ENCODE measurements around the gene THRAP3. TPM values are rescaled to one million over a fixed set of nuclear protein-coding genes. Genes with fewer than 3 reads are reported as not detected.

THRAP3 gene
- total and polyA plus RNA-seq, 2 donors from 2014 or later, result 28.0 to 102 TPM

DNA sequence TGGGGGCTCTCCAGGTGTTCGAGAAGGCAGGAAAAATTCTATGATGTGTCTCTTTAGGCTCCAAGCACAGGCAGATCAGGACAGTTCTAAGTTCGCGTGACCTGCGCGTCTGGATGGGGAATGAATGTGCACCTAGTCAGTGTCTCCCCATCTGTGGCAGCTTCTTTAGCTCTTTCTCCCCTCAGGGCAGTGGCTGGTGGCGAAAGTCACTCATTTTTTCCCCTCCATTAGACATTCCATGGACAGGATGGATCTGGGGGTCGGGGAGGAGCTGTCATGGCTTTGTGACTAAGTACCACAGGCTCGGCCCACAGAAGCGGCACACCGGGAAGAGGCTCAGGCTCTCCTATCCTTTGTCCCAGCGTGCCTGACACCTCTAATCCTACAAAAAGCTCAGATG is 130.2 kb downstream of the THRAP3 start:
- TF ChIP-seq, protein P1, sequence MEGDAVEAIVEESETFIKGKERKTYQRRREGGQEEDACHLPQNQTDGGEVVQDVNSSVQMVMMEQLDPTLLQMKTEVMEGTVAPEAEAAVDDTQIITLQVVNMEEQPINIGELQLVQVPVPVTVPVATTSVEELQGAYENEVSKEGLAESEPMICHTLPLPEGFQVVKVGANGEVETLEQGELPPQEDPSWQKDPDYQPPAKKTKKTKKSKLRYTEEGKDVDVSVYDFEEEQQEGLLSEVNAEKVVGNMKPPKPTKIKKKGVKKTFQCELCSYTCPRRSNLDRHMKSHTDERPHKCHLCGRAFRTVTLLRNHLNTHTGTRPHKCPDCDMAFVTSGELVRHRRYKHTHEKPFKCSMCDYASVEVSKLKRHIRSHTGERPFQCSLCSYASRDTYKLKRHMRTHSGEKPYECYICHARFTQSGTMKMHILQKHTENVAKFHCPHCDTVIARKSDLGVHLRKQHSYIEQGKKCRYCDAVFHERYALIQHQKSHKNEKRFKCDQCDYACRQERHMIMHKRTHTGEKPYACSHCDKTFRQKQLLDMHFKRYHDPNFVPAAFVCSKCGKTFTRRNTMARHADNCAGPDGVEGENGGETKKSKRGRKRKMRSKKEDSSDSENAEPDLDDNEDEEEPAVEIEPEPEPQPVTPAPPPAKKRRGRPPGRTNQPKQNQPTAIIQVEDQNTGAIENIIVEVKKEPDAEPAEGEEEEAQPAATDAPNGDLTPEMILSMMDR (IDR thresholded peaks at IDR 0.05; ENCODE audit: borderline replicate concordance, extremely low read depth, insufficient read depth), result no peak
- Histone ChIP-seq H3K9me3 (ENCODE audit: control insufficient read depth in 2 of 3, insufficient read depth in 1 of 3, low read length in 3 of 3) (no peaks in the 10 kb centered on the region), H3K4me3 (ENCODE audit: low read length in 3 of 3) (no peak overlapping the region), H3K9ac (ENCODE audit: low read length in 3 of 3) (no peak overlapping the region), H3K4me1 (ENCODE audit: control insufficient read depth in 2 of 3, insufficient read depth in 2 of 3, low read depth in 1 of 3, low read length in 3 of 3) (peaks cover 5 to 20% (median 10%) of the 10 kb centered on the region in 3 donors), H3K27ac (ENCODE audit: low read depth in 2 of 2, low read length in 2 of 2) (no peak overlapping the region), H3K36me3 (ENCODE audit: control insufficient read depth in 2 of 3, insufficient read depth in 3 of 3, low read length in 3 of 3) (peaks cover 0 to 45% (median 26%) of the 10 kb centered on the region in 3 donors), H3K27me3 (ENCODE audit: control insufficient read depth, insufficient read depth, low read length) (no peaks in the 10 kb centered on the region)
- DNase-seq (peak in 1 of 5 donors; percentile 22), FAIRE-seq (no peak)
- intact Hi-C loops (cut with DNase I), result no loop called here

Other genes with a start within 250 kb of the THRAP3 start
- gene TEKT2, start 140.3 kb upstream of the THRAP3 start, total RNA-seq, result 5.7 TPM
- 2.4 TPM for gene TEKT2, start 140.3 kb upstream of the THRAP3 start, polyA plus RNA-seq (ENCODE audit: insufficient read depth, low read depth, low replicate concordance)
- 26.9 TPM for gene ADPRS, start 135.6 kb upstream of the THRAP3 start, total RNA-seq
- gene ADPRS, start 135.6 kb upstream of the THRAP3 start, polyA plus RNA-seq (ENCODE audit: insufficient read depth, low read depth, low replicate concordance), result 36.4 TPM
- gene COL8A2, start 99.2 kb upstream of the THRAP3 start, total RNA-seq, result 6.4 TPM
- gene COL8A2, start 99.2 kb upstream of the THRAP3 start, polyA plus RNA-seq (ENCODE audit: insufficient read depth, low read depth, low replicate concordance), result 0.90 TPM
- 58.4 TPM for gene TRAPPC3, start 75.0 kb upstream of the THRAP3 start, total RNA-seq
- gene TRAPPC3, start 75.0 kb upstream of the THRAP3 start, polyA plus RNA-seq (ENCODE audit: insufficient read depth, low read depth, low replicate concordance), result 102 TPM
- 78.7 TPM for gene MAP7D1, start 68.3 kb upstream of the THRAP3 start, total RNA-seq
- 47.5 TPM for gene MAP7D1, start 68.3 kb upstream of the THRAP3 start, polyA plus RNA-seq (ENCODE audit: insufficient read depth, low read depth, low replicate concordance)
- gene SH3D21, start 81.9 kb downstream of the THRAP3 start, total RNA-seq, result 33.4 TPM
- gene SH3D21, start 81.9 kb downstream of the THRAP3 start, polyA plus RNA-seq (ENCODE audit: insufficient read depth, low read depth, low replicate concordance), result 5.7 TPM
- 31.8 TPM for gene EVA1B, start 99.2 kb downstream of the THRAP3 start, total RNA-seq
- 91.8 TPM for gene EVA1B, start 99.2 kb downstream of the THRAP3 start, polyA plus RNA-seq (ENCODE audit: insufficient read depth, low read depth, low replicate concordance)
- gene STK40, start 161.5 kb downstream of the THRAP3 start, total RNA-seq, result 39.2 TPM
- 30.9 TPM for gene STK40, start 161.5 kb downstream of the THRAP3 start, polyA plus RNA-seq (ENCODE audit: insufficient read depth, low read depth, low replicate concordance)
- gene LSM10, start 173.5 kb downstream of the THRAP3 start, total RNA-seq, result 29.5 TPM
- 91.6 TPM for gene LSM10, start 173.5 kb downstream of the THRAP3 start, polyA plus RNA-seq (ENCODE audit: insufficient read depth, low read depth, low replicate concordance)
- gene OSCP1, start 226.0 kb downstream of the THRAP3 start, total RNA-seq, result 22.0 TPM
- 27.8 TPM for gene OSCP1, start 226.0 kb downstream of the THRAP3 start, polyA plus RNA-seq (ENCODE audit: insufficient read depth, low read depth, low replicate concordance)
- gene MRPS15, start 239.9 kb downstream of the THRAP3 start, total RNA-seq, result 48.1 TPM
- gene MRPS15, start 239.9 kb downstream of the THRAP3 start, polyA plus RNA-seq (ENCODE audit: insufficient read depth, low read depth, low replicate concordance), result 160 TPM